Medulla oblongata (tissue), 1 donor: ENCODE data around the gene SMARCD3.

Experiments used
- DNase-seq: peaks from one replicate; pipeline ENCODE4 v3.0.0-alpha.2; 2015; ENCODE audit errors: extremely low spot score

Gene SMARCD3

GRCh38 chr7:151210087-151210854, 38.2 kb downstream of the SMARCD3 start, which contains the start of gene H2BK1:
TSS of gene H2BK1 (minus strand) at chr7:151210488. CDS start at chr7:151210318, 170 bp downstream.
- no peak for DNase-seq

DNA sequence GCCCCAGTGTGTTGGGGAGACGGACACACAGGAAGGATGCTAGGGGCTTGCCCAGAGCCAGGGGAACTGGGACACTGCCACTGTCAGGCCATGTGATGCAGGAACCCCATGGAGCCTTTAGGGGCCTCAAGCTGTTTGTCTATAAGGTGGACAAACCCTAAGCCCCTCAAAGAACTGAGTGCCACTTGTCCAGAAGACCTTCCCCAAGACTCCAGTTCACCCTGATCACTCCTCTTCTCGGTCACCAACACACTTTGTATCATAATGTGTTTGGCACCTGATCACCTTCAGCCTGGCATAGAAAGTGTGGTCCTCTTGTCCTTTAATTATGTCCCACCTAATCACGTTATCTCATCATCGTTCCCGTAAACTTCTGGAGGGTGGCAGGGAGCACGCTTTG, 38.9 kb downstream of the SMARCD3 start:
- no peak for DNase-seq

GRCh38 chr7:151208253-151208862, 40.1 kb downstream of the SMARCD3 start:
- no peak for DNase-seq

- DNase-seq: no peak
Measured at GRCh38 chr7:151207804-151208203, 40.7 kb downstream of the SMARCD3 start.

DNA sequence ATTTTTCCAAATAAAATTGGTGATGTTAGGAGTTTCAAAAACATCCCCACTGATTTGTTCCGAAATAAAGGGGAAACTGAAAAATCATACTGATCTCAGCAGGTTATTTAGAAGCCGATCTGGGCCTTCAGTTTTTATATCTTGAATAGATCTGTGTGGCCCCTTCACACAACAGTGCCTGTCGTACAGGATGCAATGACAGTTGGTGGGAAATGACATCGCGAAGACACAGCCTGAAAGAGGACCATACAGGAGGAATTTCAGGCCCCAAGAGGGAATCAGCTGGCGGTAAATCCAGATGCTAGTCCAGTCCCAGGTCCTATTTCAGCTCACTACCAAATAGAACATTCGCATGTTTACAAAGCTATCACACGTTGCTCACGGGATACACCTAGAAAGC, 41.2 kb downstream of the SMARCD3 start:
- DNase-seq: no peak

- no peak for DNase-seq
Measured at GRCh38 chr7:151206914-151207313, 41.6 kb downstream of the SMARCD3 start.

DNA sequence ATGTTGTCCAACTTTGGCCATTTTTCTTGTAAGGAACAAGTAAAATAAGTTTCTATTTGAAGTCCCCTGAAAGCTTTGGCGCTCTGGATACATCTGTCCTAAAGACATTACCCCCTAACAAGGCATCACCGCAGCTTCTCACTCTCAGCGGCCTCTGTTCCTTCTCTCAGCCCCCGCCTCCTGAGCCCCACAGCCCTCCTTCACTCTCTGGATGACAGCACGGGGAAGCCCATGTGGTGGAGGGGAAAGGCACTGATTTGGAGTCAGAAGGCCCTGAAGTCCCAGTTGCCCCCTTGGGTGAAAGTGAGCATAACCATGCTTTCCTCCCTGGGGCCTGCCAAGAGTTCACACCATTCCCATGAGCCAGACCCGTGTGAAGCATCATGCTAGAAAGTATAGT, 42.8 kb downstream of the SMARCD3 start:
- no peak for DNase-seq

DNA sequence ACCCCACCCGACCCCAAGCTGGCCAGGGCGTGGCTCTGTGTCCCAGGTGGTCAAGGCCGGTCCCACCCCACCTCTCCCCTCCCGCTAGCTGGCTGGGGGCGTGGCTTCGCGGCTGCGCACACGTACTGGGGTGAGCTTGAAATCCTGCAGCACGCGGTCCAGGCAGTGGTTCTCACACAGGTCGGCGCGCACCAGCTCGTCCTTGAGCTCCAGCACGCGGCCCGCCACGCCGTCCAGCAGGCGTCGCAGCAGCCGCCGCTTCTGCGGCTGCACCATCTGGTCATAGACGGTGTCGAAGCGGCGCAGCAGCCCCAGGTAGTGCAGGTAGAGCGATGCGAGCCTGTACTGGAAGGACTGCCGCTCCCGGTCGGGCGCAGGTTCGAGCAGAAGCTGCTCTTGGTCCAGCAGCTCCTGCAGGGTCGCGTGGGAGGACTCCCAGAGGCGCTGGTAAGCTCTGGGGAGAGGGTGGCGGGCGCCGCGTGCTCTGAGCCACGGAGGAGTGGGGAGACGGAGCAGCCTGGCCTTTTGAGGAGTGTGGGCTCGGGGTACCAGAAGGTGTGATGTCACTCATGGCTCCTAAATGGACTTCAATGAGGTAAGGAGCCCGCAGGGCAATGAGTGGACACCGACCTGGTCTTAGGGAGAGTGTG, 44.0 kb downstream of the SMARCD3 start:
- DNase-seq: no peak

DNA sequence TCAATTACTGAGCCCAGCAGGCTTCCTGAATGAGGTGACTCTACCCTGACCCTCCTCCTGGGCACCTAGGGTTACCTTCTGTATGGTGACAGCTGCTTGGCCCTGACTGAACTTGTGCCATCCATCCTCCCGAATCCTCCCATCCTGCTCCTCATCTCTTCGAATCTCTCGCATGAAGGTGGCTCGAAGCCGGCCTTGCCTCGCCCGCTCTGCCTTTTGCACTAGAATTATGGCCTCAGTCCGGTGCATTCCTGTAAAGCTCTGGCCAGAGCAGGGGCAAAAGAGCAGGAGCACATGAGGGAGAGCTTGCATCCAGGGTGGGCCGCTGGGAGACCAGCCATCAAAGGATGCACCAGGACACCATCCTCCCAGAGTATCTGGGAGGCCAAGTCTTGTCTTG, 45.7 kb downstream of the SMARCD3 start:
- no peak for DNase-seq

DNA sequence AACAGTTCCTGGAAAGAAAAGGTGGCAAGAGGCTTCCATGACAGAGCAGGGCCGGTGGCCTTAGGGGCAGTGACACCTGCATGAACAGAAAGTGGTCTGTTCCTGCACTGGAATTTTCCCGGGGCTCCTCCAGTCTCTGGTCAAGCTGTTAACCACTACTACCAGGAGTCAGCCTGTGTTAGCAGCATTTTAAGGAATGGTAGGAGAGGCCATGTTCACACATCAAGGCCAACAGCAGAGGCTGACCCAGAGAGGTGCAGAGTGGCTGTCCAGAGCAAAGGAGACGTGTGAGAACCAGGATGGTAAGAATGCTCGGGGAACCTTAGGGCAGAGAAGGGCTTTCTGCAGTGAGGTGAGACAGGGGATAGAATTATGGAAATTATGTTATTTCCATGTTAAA, 46.7 kb downstream of the SMARCD3 start:
- no peak for DNase-seq

- DNase-seq: no peak
Measured at GRCh38 chr7:151201344-151201743, 47.1 kb downstream of the SMARCD3 start.

- DNase-seq: peak; percentile 58
Measured at GRCh38 chr7:151198945-151199848, 49.3 kb downstream of the SMARCD3 start.

- DNase-seq: no peak
Measured at GRCh38 chr7:151197932-151198331, 50.6 kb downstream of the SMARCD3 start.

GRCh38 chr7:151195616-151196450, 52.7 kb downstream of the SMARCD3 start:
- DNase-seq: no peak

GRCh38 chr7:151194188-151194587, 54.3 kb downstream of the SMARCD3 start:
- no peak for DNase-seq

GRCh38 chr7:151193203-151193978, 55.1 kb downstream of the SMARCD3 start:
- DNase-seq: no peak

DNA sequence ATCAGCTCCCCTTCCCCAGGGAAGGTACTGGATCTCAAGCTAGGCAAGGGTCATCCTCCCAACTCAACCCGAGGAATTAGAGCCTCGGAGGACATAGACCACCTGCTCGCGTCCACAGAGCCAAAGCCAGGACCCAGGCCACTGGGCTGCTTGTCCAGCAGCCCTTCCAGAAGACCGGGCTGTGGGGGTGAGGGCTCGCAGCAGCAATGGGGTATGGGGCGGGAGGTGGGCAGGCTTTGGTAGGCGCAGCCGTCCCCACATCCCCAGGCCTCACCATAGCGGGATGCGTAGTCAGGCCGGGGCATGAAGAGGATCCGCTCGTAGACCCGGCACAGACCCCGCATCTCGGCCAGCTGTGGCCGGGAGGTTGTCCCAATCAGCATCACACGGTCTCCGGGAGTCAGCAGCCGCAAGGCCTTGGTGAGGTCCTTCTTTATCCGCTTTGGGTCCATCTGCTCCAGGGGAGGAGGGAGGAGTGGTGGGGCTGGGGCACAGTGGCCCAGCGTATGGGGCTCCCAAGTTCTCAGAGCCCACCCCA, 56.4 kb downstream of the SMARCD3 start:
- DNase-seq: no peak

DNA sequence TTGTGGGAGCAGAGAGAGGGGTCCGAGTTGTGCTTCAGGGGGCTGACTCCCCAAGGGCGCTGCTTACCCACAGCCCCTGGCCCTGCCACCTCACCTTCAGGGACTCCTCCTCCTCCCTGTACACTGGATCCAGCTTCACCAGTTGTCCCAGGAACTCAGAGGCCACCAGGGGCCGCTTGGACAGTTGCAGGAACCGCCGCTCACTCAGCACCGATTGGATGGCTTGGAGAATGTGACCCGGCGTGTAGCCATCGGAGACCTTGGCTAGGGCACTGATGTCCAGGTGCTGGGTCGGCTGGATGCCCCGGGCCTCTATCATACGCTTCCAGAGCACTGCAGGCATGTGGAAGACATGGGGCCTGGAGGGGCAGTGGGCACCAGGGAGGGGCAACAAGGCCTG, 57.0 kb downstream of the SMARCD3 start:
- DNase-seq: no peak

GRCh38 chr7:151189038-151189437, 59.5 kb downstream of the SMARCD3 start:
- DNase-seq: no peak
